ENCODE measurements around the gene ATRIP. TPM values are rescaled to one million over a fixed set of nuclear protein-coding genes. Genes with fewer than 3 reads are reported as not detected.

The ATRIP gene
- total and polyA plus RNA-seq, 2 of the 8 experiments (the other 6 are each of a cell fraction or from before 2014, with no cell fraction given): 18.5 to 20.2 TPM

GRCh38 chr3:48428088-48428571 lies 18.4 kb upstream of the ATRIP start (continued):
- TF ChIP-seq CHD7 (IDR thresholded peaks at IDR 0.05; ENCODE audit: insufficient replicate concordance, low read length): no peak

All from H1 (cell line).